Loucy (cell line): Measurements from ENCODE around the gene IFI6.

Source experiments
- CTCF ChIP-seq: fragments of 200-600 bp; sonication (generic); conservative IDR thresholded peaks from 2 replicates; pipeline ENCODE4 v1.5.1; 2014; ENCODE audit warnings: mild to moderate bottlenecking, antibody characterized with exemption, low read length
- EZH2phosphoT487 ChIP-seq: fragments of 200-600 bp; IDR thresholded peaks from 2 replicates; pipeline ENCODE4 v1.6.1; 2018; ENCODE audit warnings: antibody characterized with exemption, mild to moderate bottlenecking, moderate library complexity, borderline replicate concordance

- TF ChIP-seq CTCF (no peak), EZH2phosphoT487 (no peak)
Observed at GRCh38 chr1:27650171-27650538, 21.8 kb downstream of the IFI6 start.
